IMR-90 (cell line): ENCODE results near the gene SLC25A46. TPM values are rescaled to one million over a fixed set of nuclear protein-coding genes. Genes with fewer than 3 reads are reported as not detected.
A peak's percentile ranks its signal among the peaks of the same experiment; 100 is the strongest.

Source experiments
- ATAC-seq: fragments of 200-7000 bp; cut with Tn5 transposase; 2 replicates; pipeline ENCODE4 v1.9.1; 2020; ENCODE audit warnings: low read depth, mild to moderate bottlenecking, moderate library complexity
- BruUV-seq: library from RNA; stranded (reverse); fragments of 400-500 nt; replicated peaks from 2 replicates; lab custom pipeline; 2021; lab: Mats Ljungman, UMichigan
- CTCF ChIA-PET: fragments of 300-600 bp; formaldehyde crosslinking; extraction: SDS; loops from one replicate; lab custom pipeline; 2021; ENCODE audit warnings: antibody characterized with exemption; lab: Yijun Ruan, JAX
- POLR2A ChIA-PET: fragments of 300-600 bp; sonication (Branson Sonifier 250); formaldehyde crosslinking; loops from one replicate; lab custom pipeline; 2022; ENCODE audit warnings: antibody characterized with exemption; ENCODE audit not compliant: unreplicated experiment; lab: Charles Lee
- DNase-seq: peaks from one replicate; pipeline ENCODE4 v3.0.0; 2013
- H2AFZ ChIP-seq: replicated peaks from 2 replicates; pipeline ENCODE3; 2013; ENCODE audit warnings: low read length, mild to moderate bottlenecking; ENCODE audit not compliant: poor library complexity
- H2AK5ac ChIP-seq: 2 replicates; pipeline ENCODE4 v1.6.1; 2013; ENCODE audit warnings: low read depth, low read length, inconsistent platforms
- H2AK9ac ChIP-seq: replicated peaks from 2 replicates; pipeline ENCODE3; 2013; ENCODE audit warnings: mild to moderate bottlenecking, low read depth, low read length, moderate library complexity; ENCODE audit not compliant: poor library complexity
- H2BK120ac ChIP-seq: 2 replicates; pipeline ENCODE4 v1.6.1; 2013; ENCODE audit warnings: low read depth, low read length, inconsistent platforms
- H2BK15ac ChIP-seq: 3 replicates; pipeline ENCODE4 v1.6.1; 2013; ENCODE audit warnings: low read depth, low read length, inconsistent platforms
- H2BK20ac ChIP-seq: 2 replicates; pipeline ENCODE4 v1.6.1; 2013; ENCODE audit warnings: low read depth, mild to moderate bottlenecking, inconsistent platforms, low read length, moderate library complexity
- H2BK5ac ChIP-seq: 2 replicates; pipeline ENCODE4 v1.6.1; 2013; ENCODE audit warnings: mild to moderate bottlenecking, low read depth, low read length, inconsistent platforms; ENCODE audit not compliant: poor library complexity, severe bottlenecking
- H3K14ac ChIP-seq: replicated peaks from 2 replicates; pipeline ENCODE4 v1.6.1; 2013; ENCODE audit warnings: low read depth, low read length, inconsistent platforms
- H3K18ac ChIP-seq: 2 replicates; pipeline ENCODE4 v1.6.1; 2013; ENCODE audit warnings: low read depth, low read length, control low read depth
- H3K23ac ChIP-seq: 2 replicates; pipeline ENCODE4 v1.6.1; 2013; ENCODE audit warnings: low read depth, low read length, inconsistent platforms
- H3K27ac ChIP-seq: 2 replicates; pipeline ENCODE4 v1.5.1; 2013; ENCODE audit warnings: mild to moderate bottlenecking, control low read depth, low read length; ENCODE audit not compliant: insufficient read depth
- H3K27me3 ChIP-seq: 2 replicates; pipeline ENCODE4 v1.6.1; 2013; ENCODE audit warnings: low read length; ENCODE audit not compliant: control insufficient read depth, insufficient read depth
- H3K36me3 ChIP-seq: 2 replicates; pipeline ENCODE4 v1.6.1; 2013; ENCODE audit warnings: low read length, mixed read lengths; ENCODE audit not compliant: control insufficient read depth, insufficient read depth
- H3K4ac ChIP-seq: 2 replicates; pipeline ENCODE4 v1.6.1; 2013; ENCODE audit warnings: low read depth, low read length, inconsistent platforms
- H3K4me1 ChIP-seq: 2 replicates; pipeline ENCODE4 v1.6.1; 2013; ENCODE audit warnings: low read length, mixed read lengths; ENCODE audit not compliant: control insufficient read depth, insufficient read depth
- H3K4me2 ChIP-seq: 2 replicates; pipeline ENCODE4 v1.6.1; 2013; ENCODE audit warnings: low read depth, mild to moderate bottlenecking, control low read depth, low read length, moderate library complexity
- H3K4me3 ChIP-seq: 2 replicates; pipeline ENCODE4 v1.5.1; 2013; ENCODE audit warnings: low read depth, mild to moderate bottlenecking, control low read depth, low read length, moderate library complexity; ENCODE audit not compliant: insufficient read depth
- H3K56ac ChIP-seq: 2 replicates; pipeline ENCODE4 v1.6.1; 2013; ENCODE audit warnings: low read length, inconsistent platforms; ENCODE audit not compliant: insufficient read depth; ENCODE audit errors: extremely low read depth
- H3K79me1 ChIP-seq, 2 experiments: 2 replicates each; pipeline ENCODE4 v1.6.1; 2013; ENCODE audit warnings: low read length in 2 of 2, inconsistent platforms in 1 of 2, low read depth in 1 of 2
- H3K9ac ChIP-seq: 2 replicates; pipeline ENCODE4 v1.6.1; 2013; ENCODE audit warnings: low read depth, low read length, control low read depth
- H3K9me1 ChIP-seq: 2 replicates; pipeline ENCODE4 v1.6.1; 2013; ENCODE audit warnings: low read length, inconsistent platforms; ENCODE audit not compliant: insufficient read depth
- H3K9me3 ChIP-seq: 2 replicates; pipeline ENCODE4 v1.6.1; 2013; ENCODE audit warnings: low read length; ENCODE audit not compliant: control insufficient read depth, insufficient read depth
- H4K20me1 ChIP-seq: 2 replicates; pipeline ENCODE4 v1.6.1; 2013; ENCODE audit warnings: low read length, inconsistent platforms; ENCODE audit not compliant: insufficient read depth
- H4K5ac ChIP-seq: 2 replicates; pipeline ENCODE4 v1.6.1; 2013; ENCODE audit warnings: mild to moderate bottlenecking, low read depth, low read length, control low read depth
- H4K8ac ChIP-seq, 2 experiments: 2 replicates each; pipeline ENCODE4 v1.6.1; 2013; ENCODE audit warnings: low read depth in 2 of 2, low read length in 2 of 2, control low read depth in 1 of 2, inconsistent platforms in 1 of 2
- H4K91ac ChIP-seq: 2 replicates; pipeline ENCODE4 v1.6.1; 2013; ENCODE audit warnings: low read depth, low read length, inconsistent platforms; ENCODE audit not compliant: insufficient read depth
- BHLHE40 ChIP-seq: fragments of 150-350 bp; IDR thresholded peaks from 2 replicates; pipeline ENCODE4 v1.6.1; 2016; ENCODE audit warnings: mild to moderate bottlenecking, low read depth, low read length
- CHD1 ChIP-seq: IDR thresholded peaks from 2 replicates; pipeline ENCODE4 v1.6.1; 2012; ENCODE audit warnings: low read depth, low read length, improper control_type of control experiment
- FOS ChIP-seq: fragments of 150-350 bp; IDR thresholded peaks from 2 replicates; pipeline ENCODE4 v1.6.1; 2016; ENCODE audit warnings: low read depth, low read length
- MAZ ChIP-seq: IDR thresholded peaks from 2 replicates; pipeline ENCODE4 v1.6.1; 2012; ENCODE audit warnings: low read depth, mild to moderate bottlenecking, low read length, improper control_type of control experiment, moderate library complexity, borderline replicate concordance
- POLR2A ChIP-seq: IDR thresholded peaks from 2 replicates; pipeline ENCODE4 v1.6.1; 2012; ENCODE audit warnings: mild to moderate bottlenecking, low read depth, low read length
- RAD21 ChIP-seq: IDR thresholded peaks from 2 replicates; pipeline ENCODE4 v1.6.1; 2012; ENCODE audit warnings: low read length, improper control_type of control experiment
- RCOR1 ChIP-seq: IDR thresholded peaks from 2 replicates; pipeline ENCODE4 v1.6.1; 2012; ENCODE audit warnings: mild to moderate bottlenecking, low read length, improper control_type of control experiment; ENCODE audit not compliant: insufficient replicate concordance
- RFX5 ChIP-seq: IDR thresholded peaks from 2 replicates; pipeline ENCODE4 v1.8.0; 2012; ENCODE audit warnings: low read depth, mild to moderate bottlenecking, low read length, moderate library complexity
- WGBS, 2 experiments: methylation state at CpG; one replicate each; pipeline versions ENCODE4 v1.1.5 to v1.1.7; 2013; ENCODE audit warnings: missing lambda C conversion rate in 2 of 2; ENCODE audit not compliant: insufficient read length in 1 of 2; ENCODE audit errors: extremely low coverage in 2 of 2; 5-methylcytosine and 5-hydroxymethylcytosine counted together
- dilution Hi-C: fragments of 300-500 bp; cut with HindIII; formaldehyde crosslinking; loops from one replicate; pipeline ENCODE4 v1.14.3; 2018; ENCODE audit warnings: low sequenced_read_pairs; ENCODE audit not compliant: unreplicated experiment
- in situ Hi-C: fragments of 300-500 bp; cut with MboI; formaldehyde crosslinking; loops from 3 replicates; pipeline ENCODE4 v1.14.3; 2019; ENCODE audit warnings: low sequenced_read_pairs, inconsistent platforms, mixed read lengths
- intact Hi-C: fragments of 100-400 bp; cut with micrococcal nuclease; formaldehyde crosslinking; loops from 2 replicates; pipeline ENCODE4 v1.10.0; 2022
- polyA plus RNA-seq, 3 experiments: library from polyadenylated mRNA; depleted of rRNA; stranded (reverse); fragments of >200 nt; gene quantifications; 2 replicates each; pipeline ENCODE4 v1.2.3, GENCODE V29; 2012; ENCODE audit warnings: low replicate concordance in 1 of 3
- total RNA-seq: library from RNA; depleted of rRNA; stranded (reverse); fragments of >200 nt; gene quantifications from 2 replicates; pipeline ENCODE4 v1.2.3, GENCODE V29; 2012

Gene SLC25A46
- total and polyA plus RNA-seq, 2 of the 4 experiments (the other 2 are of a cell fraction): 25.1 to 67.9 TPM

DNA sequence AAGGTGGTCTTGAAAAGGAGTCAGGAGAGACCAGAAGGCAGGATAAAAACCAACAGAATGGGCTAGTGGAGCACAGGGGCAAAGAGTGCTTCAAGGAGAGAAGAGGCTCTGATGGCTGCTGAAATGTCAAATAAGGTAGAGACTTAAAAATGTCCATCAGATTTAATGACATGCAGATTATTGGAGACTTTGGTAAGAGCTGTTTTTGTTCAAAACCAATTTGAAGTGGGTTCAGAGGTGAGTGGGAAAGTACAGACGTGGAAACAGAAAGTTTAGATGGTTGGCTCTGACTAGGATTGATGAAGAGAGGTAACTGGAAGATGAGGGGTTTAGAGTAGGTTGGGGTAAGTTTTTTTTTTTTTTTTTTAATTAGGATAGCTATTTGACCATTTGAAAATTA, 14.1 kb downstream of the SLC25A46 start:
- no peak for DNase-seq
- Histone ChIP-seq H3K4me2 (no peak overlapping the region), H3K14ac (peak overlapping the region; percentile 63; the same call in 1 of the 2 replicates), H2BK120ac (no peak overlapping the region), H2BK5ac (no peak overlapping the region), H3K27ac (no peak overlapping the region), H3K9me3 (no peaks in the 10 kb centered on the region), H3K27me3 (no peaks in the 10 kb centered on the region), H2AFZ (no peak overlapping the region), H2BK15ac (no peak overlapping the region), H2BK20ac (peak overlapping the region; percentile 29; the same call in 1 of the 2 replicates), H3K36me3 (peaks cover 7% of the 10 kb centered on the region), H3K9me1 (0 out of 2 replicates have a peak, but pooled peaks cover 4% of the 10 kb centered on the region), H2AK9ac (no peak overlapping the region), H3K56ac (no peak overlapping the region), H4K20me1 (peaks cover 3% of the 10 kb centered on the region; the same call in 1 of the 2 replicates), H4K5ac (no peak overlapping the region), H3K79me1 (peaks cover 9 to 16% of the 10 kb centered on the region in 2 experiments), H3K23ac (no peak overlapping the region; the same call in 1 of the 2 replicates), H3K4ac (peak overlapping the region; percentile 6), H3K9ac (no peak overlapping the region), H3K4me3 (no peak overlapping the region), H3K18ac (no peak overlapping the region), H2AK5ac (no peak overlapping the region), H4K91ac (no peak overlapping the region), H3K4me1 (no peaks in the 10 kb centered on the region), H4K8ac (no peak overlapping the region; a peak in 1 of 4 replicates)
- CTCF ChIA-PET: no interaction called here
- intact Hi-C loops (loop anchor here (10.0 kb wide), 1 partner anchor 762 kb away; the partner anchor contains the start of gene STARD4), in situ Hi-C loops (loop anchor here (10.0 to 25.0 kb wide), 3 partner anchors 342 to 1409 kb away; partner anchors contain the start of gene WDR36), dilution Hi-C loops (no loop called here)
- no TSS peak for BruUV-seq
- POLR2A ChIA-PET: interaction anchor here (0.6 kb wide), 1 partner anchor 79 kb away, joined by 7 read pairs; no protein-coding TSS in a partner anchor
- ATAC-seq: no peak
- no peak for TF ChIP-seq BHLHE40
- no peak for TF ChIP-seq CHD1
- no peak for TF ChIP-seq RAD21
- TF ChIP-seq FOS: no peak
- no peak for TF ChIP-seq RFX5
- no peak for TF ChIP-seq POLR2A
- no peak for TF ChIP-seq RCOR1
- no peak for TF ChIP-seq MAZ
- 78% methylated on average over 1 of the region's 1 CpG; no CpG with 5 or more reads in 1 of the 2 experiments for WGBS, 2 experiments
